Mucosa of stomach (tissue), 1 donor: ENCODE results near the gene PIK3R3.
"Not testable (repeated sequence)": the region's sequence is repeated elsewhere in the genome, so short reads cannot be mapped to it uniquely, and the experiment has no call there.

ENCODE experiments used
- H3K27me3 ChIP-seq: one replicate; pipeline ENCODE4 v1.7.0; 2013; ENCODE audit warnings: mild to moderate bottlenecking, low read length; ENCODE audit not compliant: control insufficient read depth, insufficient read depth
- H3K36me3 ChIP-seq: one replicate; pipeline ENCODE4 v1.7.0; 2013; ENCODE audit warnings: low read length; ENCODE audit not compliant: control insufficient read depth, insufficient read depth
- H3K4me1 ChIP-seq: one replicate; pipeline ENCODE4 v1.7.0; 2013; ENCODE audit warnings: mild to moderate bottlenecking, low read length; ENCODE audit not compliant: control insufficient read depth, insufficient read depth
- H3K4me3 ChIP-seq: one replicate; pipeline ENCODE4 v1.7.0; 2013; ENCODE audit warnings: low read length
- H3K9ac ChIP-seq: one replicate; pipeline ENCODE4 v1.7.0; 2013; ENCODE audit warnings: mild to moderate bottlenecking, low read length, moderate library complexity
- H3K9me3 ChIP-seq: one replicate; pipeline ENCODE4 v1.7.0; 2013; ENCODE audit warnings: mild to moderate bottlenecking, low read length, moderate library complexity; ENCODE audit not compliant: control insufficient read depth
- donor health status: Pancreatic carcinoma.

Gene PIK3R3

GRCh38 chr1:46095110-46095509 lies 37.3 kb downstream of the PIK3R3 start:
- H3K4me3 ChIP-seq, H3K4me1 ChIP-seq, H3K9ac ChIP-seq, H3K9me3 ChIP-seq, H3K36me3 ChIP-seq, H3K27me3 ChIP-seq: not testable (repeated sequence)

GRCh38 chr1:46094471-46095005 lies 37.9 kb downstream of the PIK3R3 start:
- H3K9me3 ChIP-seq: no peaks in the 10 kb centered on the region
- no peaks in the 10 kb centered on the region for H3K27me3 ChIP-seq
- H3K4me3 ChIP-seq: no peak overlapping the region
- H3K9ac ChIP-seq: no peak overlapping the region
- H3K36me3 ChIP-seq: no peaks in the 10 kb centered on the region
- no peaks in the 10 kb centered on the region for H3K4me1 ChIP-seq

GRCh38 chr1:46093832-46094231 lies 38.6 kb downstream of the PIK3R3 start:
- not testable (repeated sequence) for H3K9ac ChIP-seq, H3K9me3 ChIP-seq, H3K4me3 ChIP-seq, H3K4me1 ChIP-seq, H3K27me3 ChIP-seq, H3K36me3 ChIP-seq

GRCh38 chr1:46087891-46088290 lies 44.5 kb downstream of the PIK3R3 start:
- H3K27me3 ChIP-seq: no peaks in the 10 kb centered on the region
- no peak overlapping the region for H3K9ac ChIP-seq
- no peaks in the 10 kb centered on the region for H3K9me3 ChIP-seq
- H3K4me3 ChIP-seq: no peak overlapping the region
- no peaks in the 10 kb centered on the region for H3K36me3 ChIP-seq
- H3K4me1 ChIP-seq: peaks cover 7% of the 10 kb centered on the region

- peaks cover 7% of the 10 kb centered on the region for H3K4me1 ChIP-seq
- no peaks in the 10 kb centered on the region for H3K9me3 ChIP-seq
- no peaks in the 10 kb centered on the region for H3K36me3 ChIP-seq
- H3K4me3 ChIP-seq: no peak overlapping the region
- no peaks in the 10 kb centered on the region for H3K27me3 ChIP-seq
- H3K9ac ChIP-seq: no peak overlapping the region
These were observed 45.9 kb downstream of the PIK3R3 start for GRCh38 chr1:46086576-46086975.

- Histone ChIP-seq H3K4me3 (no peak overlapping the region), H3K9ac (no peak overlapping the region), H3K4me1 (peaks cover 7% of the 10 kb centered on the region), H3K9me3 (no peaks in the 10 kb centered on the region), H3K27me3 (no peaks in the 10 kb centered on the region), H3K36me3 (no peaks in the 10 kb centered on the region)
These were observed 47.6 kb downstream of the PIK3R3 start for GRCh38 chr1:46084553-46085451.

GRCh38 chr1:46083579-46083978 lies 48.9 kb downstream of the PIK3R3 start:
- H3K9me3 ChIP-seq: no peaks in the 10 kb centered on the region
- no peak overlapping the region for H3K9ac ChIP-seq
- no peaks in the 10 kb centered on the region for H3K36me3 ChIP-seq
- peaks cover 7% of the 10 kb centered on the region for H3K4me1 ChIP-seq
- no peaks in the 10 kb centered on the region for H3K27me3 ChIP-seq
- no peak overlapping the region for H3K4me3 ChIP-seq

GRCh38 chr1:46081619-46082018 lies 50.8 kb downstream of the PIK3R3 start:
- no peaks in the 10 kb centered on the region for H3K27me3 ChIP-seq
- peaks cover 7% of the 10 kb centered on the region for H3K4me1 ChIP-seq
- H3K36me3 ChIP-seq: no peaks in the 10 kb centered on the region
- no peak overlapping the region for H3K9ac ChIP-seq
- H3K9me3 ChIP-seq: no peaks in the 10 kb centered on the region
- no peak overlapping the region for H3K4me3 ChIP-seq

- Histone ChIP-seq H3K9me3 (no peaks in the 10 kb centered on the region), H3K4me3 (no peak overlapping the region)
These were observed 51.2 kb downstream of the PIK3R3 start for GRCh38 chr1:46081206-46081605.

GRCh38 chr1:46080257-46080656 lies 52.2 kb downstream of the PIK3R3 start:
- Histone ChIP-seq H3K4me3 (no peak overlapping the region), H3K9me3 (no peaks in the 10 kb centered on the region), H3K27me3 (no peaks in the 10 kb centered on the region), H3K36me3 (no peaks in the 10 kb centered on the region), H3K9ac (no peak overlapping the region), H3K4me1 (peaks cover 2% of the 10 kb centered on the region)

More at GRCh38 chr1:46081206-46081605, 51.2 kb downstream of the PIK3R3 start:
- Histone ChIP-seq H3K36me3 (no peaks in the 10 kb centered on the region), H3K27me3 (no peaks in the 10 kb centered on the region), H3K9ac (no peak overlapping the region), H3K4me1 (peaks cover 7% of the 10 kb centered on the region)

- Histone ChIP-seq H3K4me1 (no peaks in the 10 kb centered on the region), H3K9me3 (no peaks in the 10 kb centered on the region), H3K27me3 (no peaks in the 10 kb centered on the region), H3K4me3 (no peak overlapping the region), H3K9ac (no peak overlapping the region), H3K36me3 (no peaks in the 10 kb centered on the region)
These were observed 54.8 kb downstream of the PIK3R3 start for GRCh38 chr1:46077644-46078043.

GRCh38 chr1:46076343-46076742 lies 56.1 kb downstream of the PIK3R3 start:
- Histone ChIP-seq H3K9ac (no peak overlapping the region), H3K4me3 (no peak overlapping the region), H3K36me3 (no peaks in the 10 kb centered on the region), H3K27me3 (no peaks in the 10 kb centered on the region), H3K4me1 (no peaks in the 10 kb centered on the region), H3K9me3 (no peaks in the 10 kb centered on the region)
